K562 (cell line): ENCODE results near the gene C19orf44. TPM values are rescaled to one million over a fixed set of nuclear protein-coding genes. Genes with fewer than 3 reads are reported as not detected.

ENCODE experiments used
- ARID1B ChIP-seq: fragments of 450-650 bp; IDR thresholded peaks from 2 replicates; pipeline ENCODE4 v1.6.1; 2016; ENCODE audit warnings: antibody characterized with exemption, mild to moderate bottlenecking, inconsistent platforms
- BCOR ChIP-seq: fragments of 450-650 bp; IDR thresholded peaks from 2 replicates; pipeline ENCODE4 v1.6.1; 2016
- CCNT2 ChIP-seq: IDR thresholded peaks from 2 replicates; pipeline ENCODE4 v1.6.1; 2011; ENCODE audit warnings: borderline replicate concordance, low read depth, mild to moderate bottlenecking, moderate library complexity, mixed read lengths, low read length; ENCODE audit not compliant: insufficient read length; ENCODE audit errors: extremely low read depth
- CSDE1 ChIP-seq, 2 experiments: fragments of 450-650 bp; IDR thresholded peaks; 2 replicates each; pipeline ENCODE4 v1.6.1; 2016; ENCODE audit warnings: mild to moderate bottlenecking in 1 of 2
- CTBP1 ChIP-seq: fragments of 450-650 bp; IDR thresholded peaks from 2 replicates; pipeline ENCODE4 v1.6.1; 2016; ENCODE audit warnings: borderline replicate concordance
- CXXC5 ChIP-seq: fragments of 250-450 bp; sonication (Bioruptor Pico); IDR thresholded peaks from 2 replicates; pipeline ENCODE4 v1.8.0; 2022; ENCODE audit warnings: inconsistent platforms, mild to moderate bottlenecking, moderate library complexity
- DMBX1 ChIP-seq: fragments of 250-450 bp; sonication (Bioruptor Pico); IDR thresholded peaks from 2 replicates; pipeline ENCODE4 v1.8.0; 2022; ENCODE audit warnings: inconsistent platforms, mild to moderate bottlenecking, moderate library complexity, borderline replicate concordance
- E2F8 ChIP-seq: fragments of 450-650 bp; IDR thresholded peaks from 2 replicates; pipeline ENCODE4 v1.7.1; 2018; ENCODE audit warnings: mild to moderate bottlenecking, low read depth; ENCODE audit not compliant: partially characterized antibody
- EP400 ChIP-seq: fragments of 450-650 bp; IDR thresholded peaks from 2 replicates; pipeline ENCODE4 v1.6.1; 2017; ENCODE audit warnings: antibody characterized with exemption, mild to moderate bottlenecking, moderate library complexity
- KAT7 ChIP-seq: sonication (generic); formaldehyde crosslinking; IDR thresholded peaks from 2 replicates; pipeline ENCODE4 v1.8.0; 2022; ENCODE audit warnings: missing genetic modification reagents, mild to moderate bottlenecking, borderline replicate concordance
- MLX ChIP-seq, 2 experiments: fragments of 450-650 bp in 1 of 2; sonication (generic) in 1 of 2; formaldehyde crosslinking; conservative IDR thresholded peaks; 2 replicates each; pipeline versions ENCODE4 v1.4.0 to v1.8.1; 2020 to 2022; ENCODE audit warnings: mild to moderate bottlenecking in 1 of 2, missing genetic modification reagents in 1 of 2
- MNT ChIP-seq, 2 experiments: fragments of 450-650 bp; conservative IDR thresholded peaks; 2 replicates each; pipeline ENCODE4 v1.6.1; 2017; ENCODE audit warnings: mild to moderate bottlenecking in 2 of 2, moderate library complexity in 2 of 2
- NEUROD1 ChIP-seq: fragments of 150-350 bp; IDR thresholded peaks from 2 replicates; pipeline ENCODE4 v1.6.1; 2014; ENCODE audit warnings: borderline replicate concordance, low read length, low read depth; ENCODE audit not compliant: partially characterized antibody
- POLR2G ChIP-seq: fragments of 200-400 bp; formaldehyde crosslinking; IDR thresholded peaks from 2 replicates; pipeline ENCODE4 v1.6.1; 2017; ENCODE audit warnings: low read depth, mild to moderate bottlenecking, antibody characterized with exemption, low read length, moderate library complexity
- SAP30 ChIP-seq: fragments of 200-600 bp; sonication (generic); IDR thresholded peaks from 2 replicates; pipeline ENCODE4 v1.6.1; 2012; ENCODE audit warnings: borderline replicate concordance, low read depth, mild to moderate bottlenecking, moderate library complexity, low read length, control low read depth, inconsistent platforms; ENCODE audit not compliant: insufficient read depth, poor library complexity, severe bottlenecking
- SMARCB1 ChIP-seq: IDR thresholded peaks from 2 replicates; pipeline ENCODE4 v1.6.1; 2011; ENCODE audit warnings: improper control_type of control experiment, low read depth; ENCODE audit not compliant: insufficient read length
- TAF15 ChIP-seq: fragments of 200-400 bp; formaldehyde crosslinking; IDR thresholded peaks from 2 replicates; pipeline ENCODE4 v1.6.1; 2017; ENCODE audit warnings: mild to moderate bottlenecking, low read depth, low read length, moderate library complexity
- THRA ChIP-seq: fragments of 450-650 bp; IDR thresholded peaks from 2 replicates; pipeline ENCODE4 v1.6.1; 2017; ENCODE audit warnings: mild to moderate bottlenecking, moderate library complexity
- ZNF431 ChIP-seq: sonication (generic); formaldehyde crosslinking; IDR thresholded peaks from 2 replicates; pipeline ENCODE4 v1.8.0; 2022; ENCODE audit warnings: mild to moderate bottlenecking, missing genetic modification reagents
- ZNF766 ChIP-seq: fragments of 200-800 bp; sonication (Bioruptor generic); conservative IDR thresholded peaks from 2 replicates; pipeline ENCODE4 v1.6.1; 2016; ENCODE audit warnings: missing genetic modification characterization, missing compliant biosample characterization
- polyA plus RNA-seq, 8 experiments: library from polyadenylated mRNA; depleted of rRNA in 4 of 8; stranded (reverse) in 5 of 8; unstranded in 3 of 8; fragments of >200 nt; fragmentation: Nextera tagmentation in 2 of 8; fragmentation: Illumina TruSeq in 1 of 8; extraction: Ambion mirVana in 2 of 8; extraction: Trizol in 1 of 8; gene quantifications; 2 replicates each; pipeline versions ENCODE4 v1.2.1 to v1.2.3, GENCODE V29; 2011 to 2014; ENCODE audit warnings: inconsistent platforms in 1 of 8, missing spikeins in 1 of 8
- total RNA-seq, 7 experiments: library from RNA; depleted of rRNA in 6 of 7; stranded (reverse); fragments of >200 nt in 6 of 7; fragmentation: Illumina TruSeq in 2 of 7; extraction: Trizol in 2 of 7; gene quantifications; 2 replicates each; pipeline versions ENCODE4 v1.2.1 to v1.2.3, GENCODE V29; 2011 to 2021; ENCODE audit warnings: low replicate concordance in 1 of 7

Gene C19orf44
- total and polyA plus RNA-seq, 9 of the 15 experiments (the other 6 are each of a cell fraction or from before 2014, with no cell fraction given) = 0.41 to 7.7 (median 3.5) TPM

GRCh38 chr19:16495982-16496612 lies at the start of gene C19orf44, which contains the start of gene CALR3 (continued):
- TF ChIP-seq SAP30 (peak; percentile 89), CCNT2 (no peak), THRA (no peak), CXXC5 (CRISPR knock-in tag) (peak; percentile 90), KAT7 (no peak), POLR2G (peak; percentile 92), CTBP1 (peak; percentile 63; the same call in 1 of the 2 replicates), E2F8 (no peak), EP400 (peak; percentile 67), MNT (conservative IDR thresholded peaks at IDR 0.05) (peak; percentile 86 to 92), DMBX1 (CRISPR knock-in tag) (peak; percentile 69; the same call in 1 of the 2 replicates), NEUROD1 (peak; percentile 56), SMARCB1 (no peak), TAF15 (no peak), CSDE1 (IDR thresholded peaks at IDR 0.05) (peak in 1 of 2 experiments; percentile 92; a peak in 2 of 4 replicates), ZNF431 (CRISPR knock-in tag) (no peak), ZNF766 (CRISPR knock-in tag) (peak; percentile 97), MLX (CRISPR knock-in tag; conservative IDR thresholded peaks at IDR 0.05) (no peak), BCOR (peak; percentile 28; the same call in 1 of the 2 replicates), ARID1B (0 out of 2 replicates have a peak, but pooled peaks have one; percentile 8)
